HG03064 (cell line): ENCODE measurements around the gene RGS5.

ENCODE experiments used
- ATAC-seq: cut with Tn5 transposase; IDR thresholded peaks from one replicate; pipeline ENCODE4 v1.9.1; 2021; ENCODE audit warnings: low read depth; ENCODE audit not compliant: unreplicated experiment

RGS5 gene

DNA sequence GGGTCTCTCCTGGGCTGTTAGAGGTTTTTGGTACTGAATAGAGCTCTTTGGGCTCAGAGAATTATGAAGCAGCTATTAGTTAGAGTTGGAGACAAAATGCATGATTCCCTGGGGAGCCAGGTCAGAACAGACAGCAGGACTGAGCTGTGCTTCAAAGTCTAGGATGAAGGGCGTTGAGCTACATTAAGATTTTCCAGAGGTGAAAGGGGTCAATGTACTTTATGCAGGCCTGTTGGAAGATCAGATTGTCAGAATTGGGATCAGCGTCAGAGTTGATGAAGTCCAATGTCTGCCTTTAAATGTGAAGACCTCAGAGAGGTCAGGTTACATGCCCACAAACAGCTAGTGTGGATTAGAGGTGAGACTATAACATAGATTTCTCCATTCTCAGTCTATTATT is 53.8 kb downstream of the RGS5 start:
- ATAC-seq: no peak

DNA sequence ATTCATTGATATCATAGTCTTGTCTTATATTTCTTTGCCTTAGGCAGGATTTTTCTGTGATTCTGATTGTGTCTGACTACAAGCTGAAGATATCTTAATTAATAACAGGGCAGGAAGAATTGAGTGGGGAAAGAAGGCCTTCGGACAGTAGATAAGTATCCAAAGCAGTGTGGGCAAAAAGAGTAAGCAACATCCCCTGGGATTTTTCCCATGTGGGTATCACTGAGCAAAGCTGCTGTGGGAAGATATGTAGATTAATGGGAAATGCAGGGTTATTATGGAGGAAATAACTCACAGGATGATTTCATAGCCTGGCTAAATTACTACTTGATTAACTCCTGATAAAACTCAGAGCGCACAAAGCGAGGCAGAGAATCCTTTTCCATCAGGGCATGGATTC is 55.7 kb downstream of the RGS5 start:
- no peak for ATAC-seq

DNA sequence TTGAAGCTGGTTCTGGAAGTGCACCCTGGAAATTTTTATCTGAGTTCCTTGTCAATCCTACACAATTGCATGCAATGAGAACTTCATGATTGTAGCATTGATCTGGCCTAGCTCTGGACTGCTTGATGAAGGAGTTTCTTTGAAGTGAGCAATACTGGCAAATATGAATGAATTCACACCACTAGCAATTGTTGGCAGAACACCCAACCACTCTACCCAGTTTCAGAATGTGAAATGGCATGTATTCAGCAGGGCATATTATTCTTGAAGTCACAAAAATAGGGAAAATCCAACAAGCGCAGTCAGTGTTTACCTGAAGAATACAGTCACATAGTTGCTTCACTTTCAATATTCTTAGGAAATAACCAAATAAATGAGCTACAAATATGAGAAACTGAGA is 57.3 kb downstream of the RGS5 start:
- ATAC-seq: no peak

DNA sequence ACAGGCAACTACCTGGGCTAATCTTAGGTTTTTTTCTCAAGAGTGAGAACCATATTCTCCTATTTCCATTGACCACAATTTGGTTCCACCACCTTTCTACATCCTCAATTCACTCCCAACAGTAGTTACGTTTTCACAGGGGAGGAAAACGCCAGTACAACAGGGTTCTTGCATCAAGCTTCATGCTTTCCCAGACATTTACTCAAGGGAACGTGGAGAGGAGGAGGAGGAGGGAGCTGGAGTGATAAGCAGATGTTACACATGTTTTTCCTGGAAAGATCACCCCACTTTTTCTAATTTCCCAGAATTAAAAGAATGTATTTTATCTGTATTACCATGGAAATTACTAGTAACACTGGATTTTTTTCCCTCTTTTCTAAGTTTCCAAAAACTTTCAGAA is 58.3 kb downstream of the RGS5 start:
- ATAC-seq: no peak

DNA sequence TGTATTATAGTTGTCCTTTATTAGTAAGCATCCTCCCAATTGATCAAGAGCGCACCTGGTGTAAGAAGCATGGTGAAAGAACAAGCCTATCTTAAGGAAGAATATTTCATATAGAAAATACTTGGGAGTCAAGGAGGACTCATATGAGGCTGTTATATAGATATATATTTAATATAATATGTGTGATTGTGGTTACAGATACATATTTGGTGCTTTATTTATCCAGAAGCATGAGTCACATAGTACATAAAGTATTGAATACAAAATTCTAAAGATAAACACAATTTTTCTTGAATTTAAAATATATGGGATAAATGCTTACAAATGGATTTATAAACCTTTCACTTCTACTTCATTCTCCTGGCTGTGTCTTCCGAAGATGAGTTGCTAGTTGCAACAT is 60.6 kb downstream of the RGS5 start:
- no peak for ATAC-seq

DNA sequence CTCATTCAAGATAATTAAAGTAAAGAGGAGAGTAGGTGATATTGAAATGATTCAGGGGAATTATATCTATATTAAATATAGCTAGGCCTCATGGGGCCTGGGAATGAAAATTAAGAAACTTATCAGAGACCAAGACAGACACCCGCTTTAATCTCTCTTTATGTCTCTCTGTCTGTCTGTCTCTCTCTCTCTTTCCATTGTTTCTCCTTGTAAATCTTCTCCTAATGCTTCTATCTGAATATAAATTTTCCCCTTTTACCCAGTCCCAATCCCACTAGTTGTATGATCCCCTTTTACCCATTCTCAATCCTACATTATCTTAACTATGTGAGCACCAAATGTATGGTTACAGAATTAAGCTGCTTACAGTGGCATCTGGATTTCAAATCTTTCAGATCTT is 61.2 kb downstream of the RGS5 start:
- ATAC-seq: no peak

DNA sequence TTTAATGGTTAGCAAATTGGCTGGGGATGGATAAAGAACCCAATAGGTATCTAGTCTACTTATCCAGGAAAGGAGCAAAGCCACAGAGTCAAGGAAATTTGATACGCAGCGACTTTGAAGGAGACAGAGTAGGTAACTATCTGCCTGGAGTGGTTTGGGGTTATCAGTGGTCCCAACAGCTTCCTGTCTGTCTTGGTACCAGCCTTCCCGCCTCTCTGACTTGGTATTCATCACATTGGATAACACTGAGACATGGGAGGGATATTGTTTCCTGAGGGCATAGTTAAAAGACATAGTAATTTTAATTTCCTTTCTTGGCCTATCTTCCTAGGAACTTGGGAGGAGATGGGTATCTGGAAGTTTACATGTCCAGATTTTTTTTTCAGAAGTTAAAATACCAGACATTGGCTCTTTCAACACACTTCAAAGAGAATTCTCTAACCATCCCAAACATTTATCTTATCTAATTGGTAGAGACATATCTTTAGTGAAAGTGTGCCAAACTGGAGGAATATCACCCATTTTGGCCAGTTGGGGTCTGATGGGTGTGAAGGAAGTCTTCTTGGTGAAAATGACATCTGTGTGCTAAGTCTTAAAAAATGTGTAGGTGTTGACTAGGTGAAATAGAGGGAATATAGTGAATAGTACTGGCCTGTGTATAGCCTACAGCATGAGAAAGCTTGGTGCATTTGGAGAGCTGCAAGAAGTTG is 65.0 kb downstream of the RGS5 start:
- no peak for ATAC-seq

DNA sequence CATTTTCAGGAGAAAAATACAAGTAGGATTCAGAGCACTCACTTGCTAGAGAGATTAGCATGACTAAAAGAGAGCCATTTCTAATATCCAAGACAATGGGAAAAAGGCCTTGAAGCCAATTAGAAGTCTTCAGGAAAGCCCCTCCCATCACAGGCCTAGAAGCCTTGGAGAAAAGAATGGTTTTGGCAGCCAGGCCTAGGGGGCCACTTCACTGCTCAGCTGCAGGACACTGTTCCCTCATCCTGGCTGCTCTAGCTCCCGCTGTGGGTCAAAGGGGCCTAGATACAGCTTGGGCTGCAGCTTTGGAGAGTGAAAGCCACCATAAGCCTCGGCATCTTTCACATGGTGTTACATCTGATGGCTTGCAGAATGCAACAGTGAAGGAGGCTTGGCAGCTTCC is 70.7 kb downstream of the RGS5 start:
- no peak for ATAC-seq

DNA sequence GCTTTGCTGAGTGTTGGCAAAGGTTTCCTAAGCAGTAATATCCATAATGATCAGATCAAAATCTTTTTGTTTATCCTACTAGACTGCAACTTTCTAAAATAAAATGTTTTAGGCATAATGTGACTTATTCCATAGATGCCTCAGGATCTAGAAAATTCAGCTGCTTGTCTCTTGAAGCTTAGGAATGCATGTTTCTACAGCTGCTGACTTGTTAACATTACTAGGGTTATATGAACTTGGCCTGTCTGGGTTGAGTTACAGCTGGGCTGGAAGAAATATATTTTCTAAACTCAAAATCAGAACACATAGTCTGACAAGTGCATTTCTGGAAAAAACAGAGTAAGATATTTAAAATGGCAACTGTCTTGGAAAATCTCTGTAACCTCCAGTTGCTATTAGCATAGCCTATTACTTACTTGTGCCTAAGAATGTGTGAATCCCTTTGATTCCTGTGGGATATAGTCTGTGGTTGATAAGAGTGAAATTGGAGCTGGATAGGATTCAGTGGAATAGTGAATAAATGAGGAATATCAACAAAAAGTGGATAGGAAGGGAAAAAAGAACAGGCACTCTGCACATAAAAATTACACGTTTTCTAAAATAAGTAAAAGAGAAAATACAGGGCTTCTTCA is 72.4 kb downstream of the RGS5 start:
- no peak for ATAC-seq

DNA sequence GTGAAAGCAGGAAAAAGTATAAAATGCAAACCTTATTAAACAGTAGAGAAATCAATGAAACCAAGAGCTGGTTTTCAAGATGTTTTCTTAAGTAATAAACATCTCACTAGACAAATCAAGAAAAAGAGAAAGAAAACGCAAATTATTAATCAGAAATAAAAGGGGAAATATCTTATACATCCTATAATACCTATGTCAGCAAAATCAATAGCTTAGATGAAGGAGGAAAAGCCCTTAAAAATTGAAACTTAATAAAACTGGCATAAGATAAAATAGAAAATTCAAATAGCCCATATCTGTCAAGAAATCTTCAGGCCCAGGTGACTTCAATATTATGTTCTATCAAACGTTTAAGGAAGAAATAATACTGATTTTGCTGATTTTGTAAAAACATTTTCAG is 74.4 kb downstream of the RGS5 start:
- no peak for ATAC-seq

DNA sequence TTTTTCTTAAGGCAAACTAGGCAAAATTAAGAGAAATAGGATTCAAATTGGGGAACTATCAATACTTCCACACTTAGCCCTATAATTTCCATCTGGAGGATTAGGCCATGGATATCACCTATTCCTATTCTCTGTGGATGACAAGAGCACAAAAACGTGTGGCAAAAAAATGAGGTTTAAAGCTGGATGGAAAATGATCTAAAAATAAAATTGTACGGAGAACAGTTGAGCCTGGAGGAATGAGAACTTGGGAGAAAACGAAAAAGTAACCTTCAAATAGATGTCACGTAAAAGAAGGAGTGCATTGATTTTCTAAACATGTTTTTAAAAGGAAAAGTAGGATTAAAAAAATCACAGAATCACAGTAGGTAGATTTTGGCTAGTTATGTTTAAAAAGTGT is 77.9 kb downstream of the RGS5 start:
- no peak for ATAC-seq

DNA sequence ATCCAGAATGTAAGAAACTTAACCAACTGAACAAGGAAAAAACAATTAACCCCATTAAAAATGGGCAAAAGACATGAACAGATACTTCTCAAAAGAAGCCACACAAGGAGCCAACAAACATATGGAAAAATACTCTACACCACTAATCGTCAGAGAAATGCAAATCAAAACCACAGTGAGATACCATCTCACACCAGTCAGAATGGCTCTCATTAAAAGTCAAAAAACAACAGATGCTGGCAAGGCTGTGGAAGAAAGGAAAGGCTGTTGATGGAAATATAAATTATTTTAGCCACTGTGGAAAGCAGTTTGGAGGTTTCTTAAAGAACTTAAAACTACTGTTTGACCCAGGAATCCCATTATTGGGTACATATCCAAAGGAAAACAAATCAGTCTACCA is 82.3 kb downstream of the RGS5 start:
- ATAC-seq: no peak

DNA sequence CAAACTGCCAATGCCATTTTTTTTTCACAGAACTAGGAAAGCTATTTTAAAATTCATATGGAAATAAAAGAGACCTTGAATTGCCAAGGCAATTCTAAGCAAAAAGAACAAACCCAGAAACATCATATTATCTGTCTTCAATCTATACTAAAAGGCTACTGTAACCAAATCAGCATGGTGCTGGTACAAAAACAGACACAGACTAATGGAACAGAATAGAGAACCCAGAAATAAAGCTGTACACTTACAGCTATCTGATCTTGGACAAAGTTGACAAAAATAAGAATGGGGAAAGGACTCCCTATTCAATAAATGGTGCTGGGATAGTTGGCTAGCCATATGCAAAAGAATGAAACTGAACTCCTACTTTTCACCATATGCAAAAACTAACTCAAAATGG is 83.0 kb downstream of the RGS5 start:
- no peak for ATAC-seq

DNA sequence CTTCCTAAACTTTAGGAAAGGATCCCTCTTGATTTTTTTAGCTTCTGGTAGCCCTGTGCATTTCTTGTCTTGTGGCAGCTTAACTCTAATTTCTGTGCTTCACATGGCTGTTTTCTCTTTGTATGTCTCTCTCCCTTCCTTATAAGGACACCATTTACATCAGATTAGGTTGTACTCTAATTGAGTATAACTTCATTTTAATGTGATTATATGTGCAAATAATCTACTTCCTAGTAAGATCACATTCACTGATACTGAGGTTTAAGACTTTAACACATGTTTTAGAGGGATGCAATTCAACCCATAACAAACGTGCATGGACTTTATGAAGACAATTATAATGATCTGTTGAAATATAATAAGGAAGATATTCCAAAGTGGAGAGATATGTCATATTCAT is 86.8 kb downstream of the RGS5 start:
- no peak for ATAC-seq

DNA sequence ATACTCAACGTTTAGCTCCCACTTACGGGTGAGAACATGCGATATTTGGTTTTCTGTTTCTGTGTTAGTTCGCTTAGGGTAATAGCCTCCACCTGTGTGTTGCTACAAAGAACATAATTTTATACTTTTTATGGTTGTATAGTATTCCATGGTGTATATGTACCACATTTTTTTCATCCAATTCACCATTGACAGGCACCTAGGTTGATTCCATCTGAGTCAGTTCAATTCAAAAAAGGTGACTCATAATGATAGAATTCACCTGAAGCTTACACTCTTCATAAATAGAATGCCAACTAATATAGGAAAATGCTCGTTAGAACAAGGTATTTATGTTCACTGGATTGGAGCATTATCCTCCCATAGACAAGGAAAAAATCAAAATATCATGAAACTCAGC is 95.1 kb downstream of the RGS5 start:
- no peak for ATAC-seq

DNA sequence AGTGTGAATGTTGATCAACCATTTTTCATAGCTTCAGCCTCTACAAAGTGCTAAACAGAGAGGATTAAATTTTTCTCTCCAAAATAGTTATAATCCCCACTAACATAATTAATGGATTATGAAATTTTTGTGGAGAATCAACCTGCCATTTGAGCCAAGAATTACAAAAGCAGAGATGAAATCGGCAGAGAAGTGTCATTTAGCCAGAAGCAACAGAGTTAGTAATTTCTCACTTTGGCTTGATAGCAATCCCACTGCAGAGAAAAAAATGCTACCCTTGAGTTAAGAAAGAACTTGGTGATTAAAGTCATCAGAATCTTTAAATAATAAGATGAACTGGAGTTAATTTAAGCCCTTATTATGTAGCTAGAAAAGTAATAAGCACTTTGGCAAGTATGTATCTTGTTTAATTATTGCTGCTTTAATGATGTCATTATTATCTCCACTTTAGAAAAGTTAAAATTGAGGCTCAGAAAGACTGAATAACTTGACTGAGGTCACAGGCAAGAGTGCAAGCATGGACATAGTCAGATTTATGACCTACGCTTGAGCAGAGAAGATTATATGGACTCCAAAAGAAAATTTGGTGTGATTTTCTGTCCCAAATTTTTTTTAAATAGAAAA is 96.2 kb downstream of the RGS5 start:
- ATAC-seq: no peak

DNA sequence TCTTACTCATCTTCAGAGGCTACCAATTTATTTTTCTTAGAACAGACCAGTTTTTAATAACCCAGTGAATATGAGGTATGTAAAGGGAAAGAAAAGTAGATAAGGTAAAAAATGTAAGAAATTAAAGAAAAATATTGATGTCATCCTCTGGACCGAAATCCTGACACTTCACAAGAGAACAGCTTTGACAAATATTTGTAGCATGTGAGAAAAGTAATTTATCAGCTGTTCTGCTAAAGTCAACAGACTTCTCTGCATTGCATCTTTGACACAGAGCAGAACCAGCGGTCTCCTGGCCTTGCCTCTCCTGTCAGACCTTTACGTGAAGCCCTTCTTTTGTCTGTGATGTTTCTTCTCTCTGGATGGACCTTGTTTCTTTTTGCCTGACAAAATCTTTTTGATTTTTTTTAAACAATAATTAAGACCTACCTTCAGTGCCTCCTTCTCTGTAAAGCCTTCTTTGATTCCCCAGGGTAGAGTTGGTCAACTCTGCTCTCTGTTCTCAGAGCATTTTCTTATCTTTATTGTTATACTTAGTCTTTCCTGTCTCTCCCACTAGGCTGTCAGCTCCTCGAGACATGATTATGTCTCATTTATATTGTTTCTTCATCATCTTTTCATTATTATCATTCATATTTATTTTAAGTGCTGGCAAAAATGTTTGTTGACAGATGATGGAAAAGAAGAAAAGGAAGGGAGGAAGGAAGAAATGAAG is 98.2 kb downstream of the RGS5 start:
- no peak for ATAC-seq

DNA sequence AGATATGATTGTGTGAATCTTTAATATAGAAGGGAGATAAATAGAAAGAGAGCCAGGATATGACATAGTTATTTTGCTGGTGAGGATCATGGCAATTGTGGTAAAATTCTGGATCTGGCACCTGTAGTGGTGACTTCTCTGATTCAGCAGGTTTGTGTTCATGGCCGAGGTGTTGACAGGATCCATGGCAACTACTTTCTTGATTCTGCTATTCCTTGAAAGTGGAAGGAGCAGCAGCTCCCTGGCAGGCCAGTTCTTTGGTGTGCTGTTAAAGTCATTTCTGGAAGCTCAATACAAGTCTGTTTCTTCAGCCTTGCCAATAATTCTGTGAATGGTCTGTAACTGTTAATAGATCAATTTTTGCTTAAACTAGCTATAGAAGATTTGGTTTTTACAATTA is 100.1 kb downstream of the RGS5 start:
- no peak for ATAC-seq

DNA sequence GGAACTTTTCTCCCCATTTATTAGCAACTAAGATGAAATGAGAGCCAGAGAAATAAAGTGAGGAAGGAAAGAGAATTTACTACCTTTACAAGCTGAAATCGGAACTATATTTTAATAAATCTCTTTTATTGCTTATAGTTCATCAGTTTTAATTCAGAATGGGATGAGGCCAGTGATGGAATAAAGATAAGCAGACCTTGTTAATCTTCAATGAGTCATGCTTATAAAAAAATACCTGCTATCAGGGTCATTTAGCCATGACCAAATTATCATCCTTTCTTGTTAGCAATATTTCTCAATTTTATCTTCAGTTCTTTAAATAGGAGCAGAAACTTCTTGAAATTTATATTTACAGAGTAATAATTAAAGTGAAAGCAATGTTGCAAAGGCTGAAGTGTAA is 107.5 kb downstream of the RGS5 start:
- no peak for ATAC-seq

DNA sequence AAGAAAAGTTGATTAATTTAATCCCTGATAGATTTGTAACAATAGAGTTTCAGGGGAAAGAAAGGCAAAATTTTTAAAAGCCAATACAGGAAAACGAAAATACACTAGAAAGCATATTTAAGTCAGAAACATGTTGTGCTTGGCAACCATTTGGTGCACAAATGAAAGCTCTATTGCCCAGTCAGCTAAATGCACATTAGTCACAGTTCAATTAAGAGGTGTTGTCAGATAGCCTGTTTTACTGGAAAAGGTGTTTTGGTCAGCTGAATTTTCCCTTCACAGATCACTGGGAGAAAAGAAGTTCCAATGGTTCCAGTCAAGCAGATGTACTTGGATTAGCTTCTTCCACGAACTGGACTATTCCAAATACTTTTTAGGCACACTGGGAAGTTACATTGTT is 108.1 kb downstream of the RGS5 start:
- no peak for ATAC-seq

DNA sequence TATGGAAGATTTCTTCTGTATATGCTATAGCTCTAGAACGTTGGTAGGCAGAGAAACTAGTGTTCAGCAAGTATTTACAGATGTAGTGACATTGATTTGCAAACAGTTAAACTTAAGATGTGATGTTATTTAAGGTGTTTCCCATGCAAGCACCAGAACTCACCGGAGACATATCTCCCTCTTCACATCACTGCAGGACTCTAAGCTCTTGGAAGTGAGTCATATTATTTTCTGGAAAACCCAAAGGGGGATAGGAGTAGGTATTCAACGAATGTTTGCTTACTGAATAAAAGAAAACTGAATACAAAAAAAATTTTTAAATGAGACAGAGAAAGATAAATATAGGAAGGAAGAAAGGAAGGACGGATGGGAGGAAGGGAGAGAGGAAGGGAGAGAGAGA is 108.5 kb downstream of the RGS5 start:
- no peak for ATAC-seq

DNA sequence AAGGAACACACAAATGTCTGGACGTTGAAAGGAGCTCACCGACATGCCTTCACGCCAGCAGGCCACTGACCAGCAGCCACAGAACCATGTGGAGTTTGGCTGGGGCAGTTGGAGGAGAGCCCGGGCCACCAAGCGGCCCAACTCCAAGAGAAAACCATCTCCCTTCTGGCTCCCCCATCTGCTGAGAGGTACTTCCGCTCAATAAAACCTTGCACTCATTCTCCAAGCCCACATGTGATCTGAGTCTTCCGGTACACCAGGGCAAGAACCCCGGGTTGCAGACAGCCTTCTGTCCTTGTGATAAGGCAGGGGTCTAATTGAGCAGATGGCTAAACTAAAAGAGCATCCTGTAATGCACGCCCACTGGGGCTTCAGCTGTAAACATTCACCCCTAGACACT is 109.1 kb downstream of the RGS5 start:
- no peak for ATAC-seq
